ENCODE results near the gene EGLN2.
"Not testable (repeated sequence)": the region's sequence is repeated elsewhere in the genome, so short reads cannot be mapped to it uniquely, and the experiment has no call there.

The EGLN2 gene

GRCh38 chr19:40763526-40763925 lies 35.5 kb upstream of the EGLN2 start:
- H3K4me3 ChIP-seq (ENCODE audit: low read depth, low read length) = no peak overlapping the region
- TF ChIP-seq CTCF (IDR thresholded peaks at IDR 0.05; ENCODE audit: low read depth, low read length) = no peak
- no peak for DNase-seq (ENCODE audit: low read depth, low spot score)
- in situ Hi-C loops (cut with HindIII; ENCODE audit: low sequenced_read_pairs) = no loop called here

GRCh38 chr19:40763963-40764362 lies 35.0 kb upstream of the EGLN2 start:
- in situ Hi-C loops (cut with HindIII; ENCODE audit: low sequenced_read_pairs) = no loop called here

GRCh38 chr19:40766385-40766784 lies 32.6 kb upstream of the EGLN2 start:
- in situ Hi-C loops (cut with HindIII; ENCODE audit: low sequenced_read_pairs); DNase-seq (ENCODE audit: low read depth, low spot score); H3K4me3 ChIP-seq (ENCODE audit: low read depth, low read length): not testable (repeated sequence)

More at GRCh38 chr19:40763963-40764362, 35.0 kb upstream of the EGLN2 start:
- no peak for TF ChIP-seq CTCF (IDR thresholded peaks at IDR 0.05; ENCODE audit: low read depth, low read length)
- no peak for DNase-seq (ENCODE audit: low read depth, low spot score)
- no peak overlapping the region for H3K4me3 ChIP-seq (ENCODE audit: low read depth, low read length)

- H3K4me3 ChIP-seq (ENCODE audit: low read depth, low read length) = no peak overlapping the region
- in situ Hi-C loops (cut with HindIII; ENCODE audit: low sequenced_read_pairs) = no loop called here
- DNase-seq (ENCODE audit: low read depth, low spot score) = no peak
- no peak for TF ChIP-seq CTCF (IDR thresholded peaks at IDR 0.05; ENCODE audit: low read depth, low read length)
Measured at GRCh38 chr19:40768869-40769268, 30.1 kb upstream of the EGLN2 start.

- DNase-seq (ENCODE audit: low read depth, low spot score); in situ Hi-C loops (cut with HindIII; ENCODE audit: low sequenced_read_pairs); H3K4me3 ChIP-seq (ENCODE audit: low read depth, low read length): not testable (repeated sequence)
Measured at GRCh38 chr19:40771101-40771862, 27.7 kb upstream of the EGLN2 start.

GRCh38 chr19:40774916-40775631 lies 23.9 kb upstream of the EGLN2 start, which contains the start of gene MIA:
MIA (plus strand) TSS chr19:40775521; CDS start chr19:40775543, 22 bp downstream.
- no peak for TF ChIP-seq CTCF (IDR thresholded peaks at IDR 0.05; ENCODE audit: low read depth, low read length)

GRCh38 chr19:40775632-40776022 lies 23.4 kb upstream of the EGLN2 start:
- DNase-seq (ENCODE audit: low read depth, low spot score) = no peak
- in situ Hi-C loops (cut with HindIII; ENCODE audit: low sequenced_read_pairs) = no loop called here
- no peak for TF ChIP-seq CTCF (IDR thresholded peaks at IDR 0.05; ENCODE audit: low read depth, low read length)
- H3K4me3 ChIP-seq (ENCODE audit: low read depth, low read length) = no peak overlapping the region

More at GRCh38 chr19:40774916-40775631, 23.9 kb upstream of the EGLN2 start, which contains the start of gene MIA:
- H3K4me3 ChIP-seq (ENCODE audit: low read depth, low read length) = no peak within 1 kb of the TSS
- in situ Hi-C loops (cut with HindIII; ENCODE audit: low sequenced_read_pairs) = no loop called here
- no peak for DNase-seq (ENCODE audit: low read depth, low spot score)

Data from astrocyte of the spinal cord (primary cell).